Gastroesophageal sphincter (tissue), 4 donors: ENCODE results near the gene CDK9. TPM values are rescaled to one million over a fixed set of nuclear protein-coding genes. Genes with fewer than 3 reads are reported as not detected.

Experiments used
- ATAC-seq: fragments of 150-250 bp; one replicate; pipeline ENCODE4 v1.9.1; 2016; ENCODE audit warnings: mild to moderate bottlenecking, moderate library complexity
- H3K27ac ChIP-seq, 4 donors: fragments of 200-600 bp; sonication (generic) in 3 of 4; 1 replicate in 3 of 4; 2 replicates in 1 of 4; pipeline ENCODE4 v1.5.1; 2016 to 2019
- H3K27me3 ChIP-seq: fragments of 200-600 bp; sonication (generic); one replicate; pipeline ENCODE4 v1.5.1; 2019
- H3K36me3 ChIP-seq, 2 donors: fragments of 200-600 bp; sonication (generic); one replicate each; pipeline ENCODE4 v1.5.1; 2019; ENCODE audit warnings: control low read depth in 1 of 2
- H3K4me1 ChIP-seq, 3 donors: fragments of 200-600 bp; sonication (generic); 1 replicate in 2 of 3; 2 replicates in 1 of 3; pipeline ENCODE4 v1.5.1; 2016 to 2019; ENCODE audit warnings: control low read depth in 2 of 3
- H3K4me3 ChIP-seq, 2 donors: fragments of 200-600 bp; sonication (generic); one replicate each; pipeline ENCODE4 v1.5.1; 2019; ENCODE audit warnings: mild to moderate bottlenecking in 1 of 2, moderate library complexity in 1 of 2
- H3K9me3 ChIP-seq, 3 donors: fragments of 200-600 bp; sonication (generic); one replicate each; pipeline ENCODE4 v1.5.1; 2017 to 2019; ENCODE audit warnings: control low read depth in 2 of 3
- CTCF ChIP-seq, 4 experiments: fragments of 200-600 bp in 2 of 4; fragments of 450-650 bp in 2 of 4; sonication (generic) in 1 of 4; IDR thresholded peaks; one replicate each; pipeline ENCODE4 v1.5.1; 2017 to 2019; ENCODE audit warnings: antibody characterized with exemption in 4 of 4, mild to moderate bottlenecking in 2 of 4, moderate library complexity in 2 of 4
- EP300 ChIP-seq: sonication (generic); formaldehyde crosslinking; IDR thresholded peaks from one replicate; pipeline ENCODE4 v1.6.1; 2017; ENCODE audit warnings: antibody characterized with exemption, mild to moderate bottlenecking
- POLR2A ChIP-seq, 2 donors: fragments of 450-650 bp; IDR thresholded peaks; one replicate each; pipeline ENCODE4 v1.6.1; 2017; ENCODE audit warnings: antibody characterized with exemption in 2 of 2, mild to moderate bottlenecking in 2 of 2, moderate library complexity in 1 of 2
- POLR2AphosphoS5 ChIP-seq: sonication (generic); formaldehyde crosslinking; IDR thresholded peaks from one replicate; pipeline ENCODE4 v1.6.1; 2017; ENCODE audit warnings: antibody characterized with exemption
- WGBS, 2 donors: methylation state at CpG; one replicate each; pipeline ENCODE4 v1.1.5; 2018; ENCODE audit warnings: low coverage in 1 of 2; 5-methylcytosine and 5-hydroxymethylcytosine counted together
- total RNA-seq, 4 donors: library from RNA; depleted of rRNA; stranded (reverse); fragments of >200 nt; gene quantifications; one replicate each; pipeline ENCODE4 v1.1.0, GENCODE V29; 2016

CDK9 gene
- total RNA-seq, 4 donors from 2014 or later, result 81.8 to 92.8 (median 86.5) TPM

DNA sequence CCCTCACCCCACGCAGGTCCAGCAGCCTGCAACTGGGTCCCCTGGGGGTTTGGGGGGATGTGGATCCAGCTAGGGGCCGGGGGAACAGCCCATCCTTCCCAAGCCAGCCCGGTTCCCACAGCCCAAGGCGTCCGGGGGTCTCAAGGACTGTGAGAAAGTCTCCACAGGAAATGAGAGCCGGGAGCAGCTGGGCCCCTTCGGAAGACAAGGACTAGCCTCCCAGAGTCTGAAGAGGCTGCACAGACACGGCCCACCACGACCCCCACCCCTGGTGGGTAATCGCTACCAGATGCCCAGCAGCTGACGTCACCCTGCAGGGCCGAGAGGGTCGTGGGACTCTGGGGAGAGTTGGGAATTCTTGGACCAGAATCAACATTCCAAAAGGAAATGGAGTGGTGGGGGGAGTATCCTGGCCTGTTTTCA is 17.9 kb upstream of the CDK9 start:
- 30 to 60% methylated on average over 1 to 5 of the region's 13 CpGs for WGBS, 2 donors
- Histone ChIP-seq H3K4me3 (peak overlapping the region in 1 of 2 donors; percentile 55), H3K9me3 (no peaks in the 10 kb centered on the region), H3K27me3 (peaks cover 29% of the 10 kb centered on the region), H3K36me3 (no peaks in the 10 kb centered on the region), H3K4me1 (peaks cover 0 to 53% (median 0%) of the 10 kb centered on the region in 3 donors), H3K27ac (peak overlapping the region in 3 of 4 donors; percentile 65 to 73 (median 69))
- TF ChIP-seq POLR2AphosphoS5, result no peak
- TF ChIP-seq EP300, result no peak
- ATAC-seq, result no peak

GRCh38 chr9:127768698-127769097 is 17.1 kb upstream of the CDK9 start:
- TF ChIP-seq POLR2AphosphoS5, result no peak
- no peak for TF ChIP-seq CTCF (IDR thresholded peaks at IDR 0.05)
- TF ChIP-seq POLR2A (IDR thresholded peaks at IDR 0.05), result no peak
- no peak for TF ChIP-seq EP300
- Histone ChIP-seq H3K27me3 (peaks cover 24% of the 10 kb centered on the region), H3K4me1 (peaks cover 0 to 48% (median 0%) of the 10 kb centered on the region in 3 donors), H3K27ac (peak overlapping the region in 3 of 4 donors; percentile 65 to 73 (median 69)), H3K36me3 (no peaks in the 10 kb centered on the region), H3K4me3 (peak overlapping the region in 1 of 2 donors; percentile 55), H3K9me3 (no peaks in the 10 kb centered on the region)
- WGBS, 2 donors, result 74 to 76% methylated on average over 6 to 8 of the region's 8 CpGs
- ATAC-seq, result no peak

GRCh38 chr9:127769101-127769500 is 16.7 kb upstream of the CDK9 start:
- H3K27ac ChIP-seq, result peak overlapping the region in 3 of 4 donors; percentile 65 to 73 (median 69)
- ATAC-seq, result no peak

DNA sequence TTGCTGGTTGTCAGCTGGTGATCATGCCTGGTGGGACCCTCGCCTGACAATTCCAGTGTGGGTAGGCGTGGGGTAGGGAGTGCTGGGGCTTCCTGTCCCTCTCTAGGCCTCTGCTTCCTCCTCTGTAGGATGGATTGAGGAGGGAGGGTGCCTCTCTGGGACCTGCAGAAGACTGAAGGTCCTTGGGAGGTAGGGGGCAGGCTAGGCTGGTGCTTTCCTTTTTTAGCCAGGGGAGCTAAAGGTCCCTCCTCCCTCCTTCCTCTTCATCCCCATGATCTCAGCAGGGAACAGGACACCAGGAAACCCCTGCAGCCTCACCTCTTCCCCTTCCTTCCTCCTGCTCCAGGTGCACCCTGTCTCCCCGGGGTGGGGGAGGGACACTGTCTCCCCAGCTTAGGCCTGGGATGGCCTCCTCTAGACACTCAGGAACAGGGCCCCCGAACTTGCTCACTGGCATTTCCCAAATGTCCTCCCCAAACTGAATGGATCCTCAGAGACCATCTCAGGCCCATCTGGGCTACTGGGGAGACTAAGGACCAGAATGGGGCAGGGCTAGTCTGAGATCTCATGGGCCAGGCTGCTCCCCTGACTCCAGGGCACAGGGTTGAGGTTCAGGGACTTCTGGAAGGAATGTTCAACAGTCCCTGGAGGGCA is 15.8 kb upstream of the CDK9 start:
- WGBS, 2 donors, result 18% methylated on average over 2 of the region's 4 CpGs; no CpG with 5 or more reads in 1 of the 2 donors
- Histone ChIP-seq H3K4me3 (peak overlapping the region in 1 of 2 donors; percentile 55), H3K36me3 (no peaks in the 10 kb centered on the region), H3K4me1 (peaks cover 0 to 48% (median 0%) of the 10 kb centered on the region in 3 donors), H3K9me3 (no peaks in the 10 kb centered on the region), H3K27ac (peak overlapping the region in 3 of 4 donors; percentile 65 to 73 (median 69)), H3K27me3 (peaks cover 11% of the 10 kb centered on the region)
- peak; percentile 24 for TF ChIP-seq POLR2AphosphoS5
- TF ChIP-seq POLR2A (IDR thresholded peaks at IDR 0.05), result no peak
- ATAC-seq, result no peak

More at GRCh38 chr9:127769101-127769500, 16.7 kb upstream of the CDK9 start:
- Histone ChIP-seq H3K4me3 (peak overlapping the region in 1 of 2 donors; percentile 55), H3K36me3 (no peaks in the 10 kb centered on the region), H3K9me3 (no peaks in the 10 kb centered on the region), H3K4me1 (peaks cover 0 to 48% (median 0%) of the 10 kb centered on the region in 3 donors), H3K27me3 (peaks cover 20% of the 10 kb centered on the region)
- WGBS, 2 donors, result 74 to 89% methylated on average over 3 to 5 of the region's 5 CpGs
- TF ChIP-seq CTCF (IDR thresholded peaks at IDR 0.05) (no peak), POLR2AphosphoS5 (no peak), POLR2A (IDR thresholded peaks at IDR 0.05) (no peak), EP300 (no peak)

GRCh38 chr9:127770583-127770904 is 15.3 kb upstream of the CDK9 start:
- TF ChIP-seq CTCF (IDR thresholded peaks at IDR 0.05) (no peak), POLR2A (IDR thresholded peaks at IDR 0.05) (no peak), EP300 (no peak), POLR2AphosphoS5 (no peak)
- H3K36me3 ChIP-seq, result no peaks in the 10 kb centered on the region
- no peak for ATAC-seq
- peaks cover 0 to 48% (median 0%) of the 10 kb centered on the region in 3 donors for H3K4me1 ChIP-seq
- no peaks in the 10 kb centered on the region for H3K9me3 ChIP-seq
- H3K4me3 ChIP-seq, result peak overlapping the region in 1 of 2 donors; percentile 55
- peak overlapping the region in 3 of 4 donors; percentile 65 to 73 (median 69) for H3K27ac ChIP-seq
- H3K27me3 ChIP-seq, result peaks cover 11% of the 10 kb centered on the region
- WGBS, 2 donors, result no CpG with 5 or more reads among the region's 3 CpGs
